CD4-positive, CD25-positive, alpha-beta regulatory T cell (primary cell): ENCODE data around the gene EPHA6. TPM values are rescaled to one million over a fixed set of nuclear protein-coding genes. Genes with fewer than 3 reads are reported as not detected.

Experiments used
- ATAC-seq, 2 donors: fragments of 150-1000 bp; cut with Tn5 transposase; one replicate each; pipeline ENCODE4 v1.10.0; 2021; ENCODE audit warnings: low read depth in 2 of 2, moderate number of reproducible peaks in 2 of 2, moderate library complexity in 1 of 2
- DNase-seq, 3 donors: peaks; one replicate each; pipeline versions ENCODE4 v3.0.0 to v3.0.0-alpha.2; 2012 to 2022; ENCODE audit warnings: mixed read lengths in 1 of 3
- H3K27ac ChIP-seq: one replicate; pipeline ENCODE4 v1.7.0; 2013; ENCODE audit warnings: mild to moderate bottlenecking, low read length; ENCODE audit not compliant: insufficient read depth, poor library complexity, severe bottlenecking
- H3K27me3 ChIP-seq: one replicate; pipeline ENCODE4 v1.7.0; 2013; ENCODE audit warnings: low read length; ENCODE audit not compliant: control insufficient read depth, insufficient read depth
- H3K36me3 ChIP-seq: one replicate; pipeline ENCODE4 v1.7.0; 2013; ENCODE audit warnings: mild to moderate bottlenecking, low read length, moderate library complexity; ENCODE audit not compliant: control insufficient read depth, insufficient read depth
- H3K4me1 ChIP-seq: 2 replicates; pipeline ENCODE4 v1.7.0; 2013; ENCODE audit warnings: mild to moderate bottlenecking, low read length; ENCODE audit not compliant: insufficient read depth, control insufficient read depth, poor library complexity, severe bottlenecking
- H3K4me3 ChIP-seq: one replicate; pipeline ENCODE4 v1.7.0; 2013; ENCODE audit warnings: low read depth, mild to moderate bottlenecking, low read length, moderate library complexity
- H3K9me3 ChIP-seq, 2 experiments: 1 replicate in 1 of 2; 2 replicates in 1 of 2; pipeline ENCODE4 v1.7.0; 2013; ENCODE audit warnings: low read length in 2 of 2, mild to moderate bottlenecking in 1 of 2, moderate library complexity in 1 of 2; ENCODE audit not compliant: control insufficient read depth in 2 of 2
- H3K27ac Mint-ChIP-seq, 3 donors: one replicate each; pipeline ENCODE4 v1.8.0; 2020 to 2022; ENCODE audit warnings: mild to moderate bottlenecking in 3 of 3, mixed read lengths in 3 of 3, moderate library complexity in 2 of 3
- H3K27me3 Mint-ChIP-seq: one replicate; pipeline ENCODE4 v1.8.0; 2022; ENCODE audit warnings: mild to moderate bottlenecking, mixed read lengths
- H3K36me3 Mint-ChIP-seq: one replicate; pipeline ENCODE4 v1.8.0; 2020; ENCODE audit warnings: mixed read lengths
- H3K4me1 Mint-ChIP-seq, 4 donors: one replicate each; pipeline ENCODE4 v1.8.0; 2020 to 2022; ENCODE audit warnings: mixed read lengths in 4 of 4, mild to moderate bottlenecking in 1 of 4
- H3K4me3 Mint-ChIP-seq, 4 donors: one replicate each; pipeline ENCODE4 v1.8.0; 2020 to 2022; ENCODE audit warnings: mild to moderate bottlenecking in 4 of 4, mixed read lengths in 4 of 4, moderate library complexity in 3 of 4
- H3K9me3 Mint-ChIP-seq, 7 donors: one replicate each; pipeline ENCODE4 v1.8.0; 2020 to 2022; ENCODE audit warnings: mixed read lengths in 7 of 7, mild to moderate bottlenecking in 3 of 7, moderate library complexity in 2 of 7
- polyA plus RNA-seq, 4 donors: library from polyadenylated mRNA; unstranded; fragments of 300-500 nt; fragmentation: Illumina TruSeq; gene quantifications; one replicate each; pipeline ENCODE4 v1.2.3, GENCODE V29; 2021
- total RNA-seq: library from RNA; stranded (reverse); gene quantifications from one replicate; pipeline ENCODE4 v1.2.3, GENCODE V29; 2022

EPHA6 gene
- total and polyA plus RNA-seq, 5 donors from 2014 or later, result not detected

GRCh38 chr3:97793420-97794019 is 979.1 kb downstream of the EPHA6 start:
- Histone ChIP-seq H3K9me3 (no peaks in the 10 kb centered on the region), H3K27me3 (no peaks in the 10 kb centered on the region), H3K4me1 (no peaks in the 10 kb centered on the region), H3K4me3 (no peak overlapping the region), H3K36me3 (no peaks in the 10 kb centered on the region), H3K27ac (no peak overlapping the region)
- H3K36me3 Mint-ChIP-seq, result no peaks in the 10 kb centered on the region
- no peaks in the 10 kb centered on the region for H3K9me3 Mint-ChIP-seq
- H3K4me1 Mint-ChIP-seq, result no peaks in the 10 kb centered on the region
- no peak overlapping the region for H3K4me3 Mint-ChIP-seq
- DNase-seq (peak in 2 of 3 donors; percentile 68 to 80), ATAC-seq (no peak)
- H3K27me3 Mint-ChIP-seq, result no peaks in the 10 kb centered on the region
- H3K27ac Mint-ChIP-seq, result no peak overlapping the region

- Histone ChIP-seq H3K27ac (no peak overlapping the region), H3K4me3 (no peak overlapping the region), H3K27me3 (no peaks in the 10 kb centered on the region), H3K4me1 (no peaks in the 10 kb centered on the region), H3K36me3 (no peaks in the 10 kb centered on the region), H3K9me3 (no peaks in the 10 kb centered on the region)
- ATAC-seq, result no peak
- Mint-ChIP-seq H3K36me3 (no peaks in the 10 kb centered on the region), H3K4me3 (no peak overlapping the region), H3K27me3 (no peaks in the 10 kb centered on the region), H3K27ac (no peak overlapping the region), H3K4me1 (no peaks in the 10 kb centered on the region), H3K9me3 (no peaks in the 10 kb centered on the region)
- DNase-seq, result no peak
Observed at GRCh38 chr3:97795951-97796350, 981.6 kb downstream of the EPHA6 start.
